HL-60 (cell line): ENCODE results near the gene KCNMA1.

Source experiments
- DNase-seq, 2 experiments: peaks; one replicate each; pipeline ENCODE4 v3.0.0-alpha.2; 2010 to 2020; ENCODE audit warnings: low read depth in 1 of 2, low spot score in 1 of 2
- H3K27ac ChIP-seq: fragments of 250-450 bp; sonication (Bioruptor Pico); replicated peaks from 2 replicates; pipeline ENCODE4 v1.5.1; 2020; ENCODE audit warnings: mild to moderate bottlenecking, moderate library complexity
- H3K27me3 ChIP-seq: fragments of 250-450 bp; sonication (Bioruptor Pico); 2 replicates; pipeline ENCODE4 v1.5.1; 2021; ENCODE audit warnings: mild to moderate bottlenecking, moderate library complexity; ENCODE audit not compliant: insufficient read depth, poor library complexity, severe bottlenecking
- H3K4me3 ChIP-seq: replicated peaks from 2 replicates; pipeline ENCODE4 v1.5.1; 2011; ENCODE audit warnings: mild to moderate bottlenecking, control low read depth, low read length; ENCODE audit not compliant: insufficient read depth
- GABPA ChIP-seq: IDR thresholded peaks from 2 replicates; pipeline ENCODE4 v1.6.1; 2012; ENCODE audit warnings: low read depth
- POLR2AphosphoS5 ChIP-seq: IDR thresholded peaks from 2 replicates; pipeline ENCODE4 v1.6.1; 2012; ENCODE audit warnings: low read depth
- SPI1 ChIP-seq: IDR thresholded peaks from 2 replicates; pipeline ENCODE4 v1.6.1; 2012; ENCODE audit warnings: low read depth, mild to moderate bottlenecking, borderline replicate concordance
- TF ChIP-seq, protein P1 (sequence below): IDR thresholded peaks from one replicate; pipeline ENCODE4 v1.5.1; 2011; ENCODE audit warnings: low read length, control low read depth, inconsistent platforms; ENCODE audit not compliant: insufficient read depth
- TF ChIP-seq, protein P2 (sequence below): IDR thresholded peaks from 2 replicates; pipeline ENCODE4 v1.6.1; 2012; ENCODE audit warnings: low read depth; ENCODE audit not compliant: insufficient replicate concordance

Gene KCNMA1

DNA sequence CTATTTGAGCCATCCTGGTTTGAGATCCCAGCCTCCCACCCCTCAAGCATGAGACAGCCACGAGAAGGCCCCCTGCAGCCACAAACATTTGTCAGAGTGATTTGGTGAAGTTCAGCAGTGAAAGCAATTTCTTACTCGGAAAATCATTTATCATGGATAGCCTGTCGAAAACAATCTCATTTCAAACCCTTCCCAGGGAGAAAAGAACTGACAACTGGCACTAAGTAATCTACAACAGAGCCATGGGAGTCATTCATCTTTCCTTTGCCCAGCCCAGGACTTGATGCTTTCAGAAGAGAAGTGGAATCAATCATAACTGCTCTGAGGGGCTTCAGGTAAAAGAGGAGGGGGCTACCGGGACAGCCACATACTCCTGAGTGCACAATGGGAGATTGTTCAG, 411.2 kb downstream of the KCNMA1 start:
- H3K27me3 ChIP-seq: peaks cover 2% of the 10 kb centered on the region
- TF ChIP-seq, protein P1, sequence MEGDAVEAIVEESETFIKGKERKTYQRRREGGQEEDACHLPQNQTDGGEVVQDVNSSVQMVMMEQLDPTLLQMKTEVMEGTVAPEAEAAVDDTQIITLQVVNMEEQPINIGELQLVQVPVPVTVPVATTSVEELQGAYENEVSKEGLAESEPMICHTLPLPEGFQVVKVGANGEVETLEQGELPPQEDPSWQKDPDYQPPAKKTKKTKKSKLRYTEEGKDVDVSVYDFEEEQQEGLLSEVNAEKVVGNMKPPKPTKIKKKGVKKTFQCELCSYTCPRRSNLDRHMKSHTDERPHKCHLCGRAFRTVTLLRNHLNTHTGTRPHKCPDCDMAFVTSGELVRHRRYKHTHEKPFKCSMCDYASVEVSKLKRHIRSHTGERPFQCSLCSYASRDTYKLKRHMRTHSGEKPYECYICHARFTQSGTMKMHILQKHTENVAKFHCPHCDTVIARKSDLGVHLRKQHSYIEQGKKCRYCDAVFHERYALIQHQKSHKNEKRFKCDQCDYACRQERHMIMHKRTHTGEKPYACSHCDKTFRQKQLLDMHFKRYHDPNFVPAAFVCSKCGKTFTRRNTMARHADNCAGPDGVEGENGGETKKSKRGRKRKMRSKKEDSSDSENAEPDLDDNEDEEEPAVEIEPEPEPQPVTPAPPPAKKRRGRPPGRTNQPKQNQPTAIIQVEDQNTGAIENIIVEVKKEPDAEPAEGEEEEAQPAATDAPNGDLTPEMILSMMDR: no peak
- TF ChIP-seq SPI1 (no peak), POLR2AphosphoS5 (no peak), GABPA (no peak)
- TF ChIP-seq, protein P2, sequence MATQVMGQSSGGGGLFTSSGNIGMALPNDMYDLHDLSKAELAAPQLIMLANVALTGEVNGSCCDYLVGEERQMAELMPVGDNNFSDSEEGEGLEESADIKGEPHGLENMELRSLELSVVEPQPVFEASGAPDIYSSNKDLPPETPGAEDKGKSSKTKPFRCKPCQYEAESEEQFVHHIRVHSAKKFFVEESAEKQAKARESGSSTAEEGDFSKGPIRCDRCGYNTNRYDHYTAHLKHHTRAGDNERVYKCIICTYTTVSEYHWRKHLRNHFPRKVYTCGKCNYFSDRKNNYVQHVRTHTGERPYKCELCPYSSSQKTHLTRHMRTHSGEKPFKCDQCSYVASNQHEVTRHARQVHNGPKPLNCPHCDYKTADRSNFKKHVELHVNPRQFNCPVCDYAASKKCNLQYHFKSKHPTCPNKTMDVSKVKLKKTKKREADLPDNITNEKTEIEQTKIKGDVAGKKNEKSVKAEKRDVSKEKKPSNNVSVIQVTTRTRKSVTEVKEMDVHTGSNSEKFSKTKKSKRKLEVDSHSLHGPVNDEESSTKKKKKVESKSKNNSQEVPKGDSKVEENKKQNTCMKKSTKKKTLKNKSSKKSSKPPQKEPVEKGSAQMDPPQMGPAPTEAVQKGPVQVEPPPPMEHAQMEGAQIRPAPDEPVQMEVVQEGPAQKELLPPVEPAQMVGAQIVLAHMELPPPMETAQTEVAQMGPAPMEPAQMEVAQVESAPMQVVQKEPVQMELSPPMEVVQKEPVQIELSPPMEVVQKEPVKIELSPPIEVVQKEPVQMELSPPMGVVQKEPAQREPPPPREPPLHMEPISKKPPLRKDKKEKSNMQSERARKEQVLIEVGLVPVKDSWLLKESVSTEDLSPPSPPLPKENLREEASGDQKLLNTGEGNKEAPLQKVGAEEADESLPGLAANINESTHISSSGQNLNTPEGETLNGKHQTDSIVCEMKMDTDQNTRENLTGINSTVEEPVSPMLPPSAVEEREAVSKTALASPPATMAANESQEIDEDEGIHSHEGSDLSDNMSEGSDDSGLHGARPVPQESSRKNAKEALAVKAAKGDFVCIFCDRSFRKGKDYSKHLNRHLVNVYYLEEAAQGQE: no peak
- no peak overlapping the region for H3K4me3 ChIP-seq
- DNase-seq: no peak
- H3K27ac ChIP-seq: no peak overlapping the region

DNA sequence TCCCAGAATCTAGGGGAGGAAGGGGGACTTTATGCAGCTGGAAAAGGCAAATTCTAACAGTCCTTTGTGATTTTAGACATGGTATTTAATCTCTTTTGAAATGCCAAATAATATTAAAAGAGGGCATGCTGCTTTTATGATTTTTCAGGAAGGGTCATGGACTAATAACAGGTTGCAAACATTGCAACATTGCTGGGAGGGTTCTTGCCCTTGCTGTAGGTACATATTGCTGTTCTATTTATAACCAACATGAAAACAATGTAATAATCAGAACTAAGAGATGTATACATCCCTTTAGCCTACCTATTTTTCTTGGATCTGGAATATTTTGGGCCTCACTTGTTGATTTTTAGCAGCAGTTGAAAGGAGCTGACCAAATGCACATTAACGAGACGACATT, 411.6 kb downstream of the KCNMA1 start:
- no peak overlapping the region for H3K4me3 ChIP-seq
- TF ChIP-seq SPI1 (no peak), GABPA (no peak), POLR2AphosphoS5 (no peak)
- TF ChIP-seq, protein P1: no peak
- TF ChIP-seq, protein P2: no peak
- H3K27me3 ChIP-seq: peaks cover 2% of the 10 kb centered on the region
- no peak for DNase-seq
- H3K27ac ChIP-seq: no peak overlapping the region

DNA sequence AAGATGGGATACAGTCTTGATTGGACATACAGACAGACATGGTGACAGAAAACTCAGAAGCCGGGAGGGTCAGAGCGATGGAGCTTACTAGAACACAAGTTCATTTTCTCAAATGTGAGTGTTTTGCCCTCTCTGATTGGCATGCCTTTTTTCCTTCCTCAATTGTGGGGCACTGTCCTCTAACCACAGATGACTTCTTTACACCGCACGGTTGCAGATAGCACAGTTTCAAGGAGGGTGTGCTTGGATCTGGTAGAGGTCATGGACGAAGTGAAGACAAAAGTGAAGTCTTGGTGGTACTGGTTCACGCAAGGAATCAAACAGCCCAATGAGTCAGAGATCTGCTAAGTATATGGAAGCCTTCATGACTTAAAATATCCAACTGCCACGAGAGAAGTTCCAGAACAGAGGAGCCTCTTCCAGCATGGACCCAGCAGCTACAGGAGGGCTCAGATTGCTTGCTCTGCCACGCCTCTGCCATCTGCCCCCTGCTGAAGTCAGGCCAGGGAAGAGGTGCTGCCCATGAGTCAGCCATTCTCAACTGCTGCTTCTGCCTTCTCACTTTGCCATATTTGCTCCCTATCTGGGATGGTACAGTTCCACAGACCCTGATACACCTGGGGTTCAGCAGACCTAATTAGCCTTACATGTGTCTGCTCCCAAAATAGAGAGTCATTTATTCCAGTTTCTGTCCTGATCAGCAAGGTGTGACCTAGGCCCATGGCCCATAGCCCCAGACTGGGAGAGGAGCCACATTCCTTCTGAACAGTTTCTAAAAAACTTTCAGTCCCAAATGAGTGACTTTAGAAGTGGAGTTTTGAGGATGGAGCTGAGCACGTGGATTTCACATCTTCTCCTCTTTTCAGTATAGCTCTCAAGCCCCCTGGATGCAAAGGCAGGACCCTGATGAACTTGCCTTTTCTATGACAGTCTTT, 413.8 kb downstream of the KCNMA1 start:
- TF ChIP-seq SPI1 (no peak), GABPA (no peak), POLR2AphosphoS5 (no peak)
- TF ChIP-seq, protein P1: no peak
- TF ChIP-seq, protein P2: no peak
- no peak overlapping the region for H3K4me3 ChIP-seq
- H3K27ac ChIP-seq: no peak overlapping the region
- peak in 1 of 2 experiments; percentile 42 for DNase-seq
- H3K27me3 ChIP-seq: peaks cover 2% of the 10 kb centered on the region
